SU-DHL-6 (cell line): ENCODE data around the gene HACL1.

ENCODE experiments used
- EZH2phosphoT487 ChIP-seq: fragments of 200-600 bp; sonication (generic), shearing (Covaris generic); conservative IDR thresholded peaks from 2 replicates; pipeline ENCODE4 v1.6.1; 2018; ENCODE audit warnings: mild to moderate bottlenecking, antibody characterized with exemption, low read length, moderate library complexity, mixed read lengths
- TF ChIP-seq, protein P1 (sequence below): fragments of 200-600 bp; sonication (generic); IDR thresholded peaks from one replicate; pipeline ENCODE4 v1.5.1; 2017; ENCODE audit warnings: antibody characterized with exemption, mild to moderate bottlenecking, low read length, moderate library complexity; ENCODE audit not compliant: insufficient read depth, poor library complexity, severe bottlenecking

DNA sequence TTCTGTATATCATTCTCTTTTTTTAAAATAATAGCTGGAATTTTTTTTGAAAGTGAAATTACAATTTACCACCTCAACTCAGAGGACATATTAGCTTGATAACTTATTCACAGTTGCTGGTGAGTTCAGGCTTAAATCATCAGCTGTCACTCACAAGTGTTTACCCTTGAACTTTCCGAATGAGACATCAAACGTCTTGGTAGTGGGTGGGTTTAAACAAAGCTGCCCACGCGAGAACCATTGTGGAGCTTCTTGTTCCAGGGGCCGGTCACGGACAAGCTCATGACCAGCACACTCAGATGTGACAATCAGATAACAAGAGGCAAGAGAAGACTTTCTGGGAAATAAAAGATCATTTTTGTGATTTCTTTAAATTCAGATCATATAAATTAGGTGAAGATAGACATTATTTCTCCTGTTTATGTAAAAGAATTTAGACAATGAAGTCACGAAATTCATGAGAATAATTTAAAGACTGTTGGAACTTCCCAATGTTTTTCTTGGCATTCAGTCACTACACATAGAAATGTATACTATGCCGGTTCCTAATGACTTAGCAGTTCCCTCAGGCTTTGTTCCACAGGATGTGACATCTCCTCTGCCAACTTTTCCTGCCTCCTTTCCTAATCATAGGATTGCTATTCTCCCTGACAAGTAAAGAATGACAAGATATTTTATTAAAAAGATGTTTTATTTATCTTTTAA is 29.4 kb upstream of the HACL1 start:
- TF ChIP-seq, protein P1, sequence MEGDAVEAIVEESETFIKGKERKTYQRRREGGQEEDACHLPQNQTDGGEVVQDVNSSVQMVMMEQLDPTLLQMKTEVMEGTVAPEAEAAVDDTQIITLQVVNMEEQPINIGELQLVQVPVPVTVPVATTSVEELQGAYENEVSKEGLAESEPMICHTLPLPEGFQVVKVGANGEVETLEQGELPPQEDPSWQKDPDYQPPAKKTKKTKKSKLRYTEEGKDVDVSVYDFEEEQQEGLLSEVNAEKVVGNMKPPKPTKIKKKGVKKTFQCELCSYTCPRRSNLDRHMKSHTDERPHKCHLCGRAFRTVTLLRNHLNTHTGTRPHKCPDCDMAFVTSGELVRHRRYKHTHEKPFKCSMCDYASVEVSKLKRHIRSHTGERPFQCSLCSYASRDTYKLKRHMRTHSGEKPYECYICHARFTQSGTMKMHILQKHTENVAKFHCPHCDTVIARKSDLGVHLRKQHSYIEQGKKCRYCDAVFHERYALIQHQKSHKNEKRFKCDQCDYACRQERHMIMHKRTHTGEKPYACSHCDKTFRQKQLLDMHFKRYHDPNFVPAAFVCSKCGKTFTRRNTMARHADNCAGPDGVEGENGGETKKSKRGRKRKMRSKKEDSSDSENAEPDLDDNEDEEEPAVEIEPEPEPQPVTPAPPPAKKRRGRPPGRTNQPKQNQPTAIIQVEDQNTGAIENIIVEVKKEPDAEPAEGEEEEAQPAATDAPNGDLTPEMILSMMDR, result no peak
- TF ChIP-seq EZH2phosphoT487, result no peak
